GM18498 (cell line): ENCODE data around the gene STXBP6.
"Not testable (repeated sequence)": the region's sequence is repeated elsewhere in the genome, so short reads cannot be mapped to it uniquely, and the experiment has no call there.

ENCODE experiments used
- ATAC-seq: cut with Tn5 transposase; IDR thresholded peaks from one replicate; pipeline ENCODE4 v1.9.1; 2021; ENCODE audit warnings: mild to moderate bottlenecking, moderate library complexity; ENCODE audit not compliant: unreplicated experiment

STXBP6 gene

GRCh38 chr14:24959791-24960331 lies 90.1 kb downstream of the STXBP6 start:
- peak; percentile 89 for ATAC-seq

- ATAC-seq: no peak
Observed at GRCh38 chr14:24958271-24958670, 91.7 kb downstream of the STXBP6 start.

GRCh38 chr14:24957814-24958213 lies 92.1 kb downstream of the STXBP6 start:
- ATAC-seq: no peak

- ATAC-seq: no peak
Observed at GRCh38 chr14:24956104-24956503, 93.8 kb downstream of the STXBP6 start.

GRCh38 chr14:24954700-24955037 lies 95.3 kb downstream of the STXBP6 start:
- no peak for ATAC-seq

- peak; percentile 77 for ATAC-seq
Observed at GRCh38 chr14:24954037-24954699, 95.8 kb downstream of the STXBP6 start.

GRCh38 chr14:24952851-24953666 lies 96.9 kb downstream of the STXBP6 start:
- ATAC-seq: no peak

GRCh38 chr14:24948261-24948847 lies 101.6 kb downstream of the STXBP6 start:
- no peak for ATAC-seq

GRCh38 chr14:24947131-24947530 lies 102.8 kb downstream of the STXBP6 start:
- ATAC-seq: no peak

- ATAC-seq: no peak
Observed at GRCh38 chr14:24944800-24945199, 105.1 kb downstream of the STXBP6 start.

- ATAC-seq: no peak
Observed at GRCh38 chr14:24943024-24943423, 106.9 kb downstream of the STXBP6 start.

- ATAC-seq: peak; percentile 65
Observed at GRCh38 chr14:24941719-24942118, 108.2 kb downstream of the STXBP6 start.

- ATAC-seq: no peak
Observed at GRCh38 chr14:24940213-24940783, 109.6 kb downstream of the STXBP6 start.

- no peak for ATAC-seq
Observed at GRCh38 chr14:24938593-24938992, 111.4 kb downstream of the STXBP6 start.

- ATAC-seq: no peak
Observed at GRCh38 chr14:24937300-24937699, 112.6 kb downstream of the STXBP6 start.

GRCh38 chr14:24936773-24937172 lies 113.2 kb downstream of the STXBP6 start:
- not testable (repeated sequence) for ATAC-seq

- ATAC-seq: no peak
Observed at GRCh38 chr14:24935796-24936195, 114.2 kb downstream of the STXBP6 start.

- no peak for ATAC-seq
Observed at GRCh38 chr14:24928386-24928900, 121.5 kb downstream of the STXBP6 start.

- no peak for ATAC-seq
Observed at GRCh38 chr14:24927809-24928208, 122.1 kb downstream of the STXBP6 start.

- no peak for ATAC-seq
Observed at GRCh38 chr14:24925771-24926374, 124.1 kb downstream of the STXBP6 start.

GRCh38 chr14:24924544-24924943 lies 125.4 kb downstream of the STXBP6 start:
- ATAC-seq: no peak
